ENCODE data around the gene PDE6A. TPM values are rescaled to one million over a fixed set of nuclear protein-coding genes. Genes with fewer than 3 reads are reported as not detected.

PDE6A gene
- total and polyA plus RNA-seq, 2 of the 13 experiments (the other 11 are each of a cell fraction or from before 2014, with no cell fraction given) = 0.01 TPM; not detected in 1

DNA sequence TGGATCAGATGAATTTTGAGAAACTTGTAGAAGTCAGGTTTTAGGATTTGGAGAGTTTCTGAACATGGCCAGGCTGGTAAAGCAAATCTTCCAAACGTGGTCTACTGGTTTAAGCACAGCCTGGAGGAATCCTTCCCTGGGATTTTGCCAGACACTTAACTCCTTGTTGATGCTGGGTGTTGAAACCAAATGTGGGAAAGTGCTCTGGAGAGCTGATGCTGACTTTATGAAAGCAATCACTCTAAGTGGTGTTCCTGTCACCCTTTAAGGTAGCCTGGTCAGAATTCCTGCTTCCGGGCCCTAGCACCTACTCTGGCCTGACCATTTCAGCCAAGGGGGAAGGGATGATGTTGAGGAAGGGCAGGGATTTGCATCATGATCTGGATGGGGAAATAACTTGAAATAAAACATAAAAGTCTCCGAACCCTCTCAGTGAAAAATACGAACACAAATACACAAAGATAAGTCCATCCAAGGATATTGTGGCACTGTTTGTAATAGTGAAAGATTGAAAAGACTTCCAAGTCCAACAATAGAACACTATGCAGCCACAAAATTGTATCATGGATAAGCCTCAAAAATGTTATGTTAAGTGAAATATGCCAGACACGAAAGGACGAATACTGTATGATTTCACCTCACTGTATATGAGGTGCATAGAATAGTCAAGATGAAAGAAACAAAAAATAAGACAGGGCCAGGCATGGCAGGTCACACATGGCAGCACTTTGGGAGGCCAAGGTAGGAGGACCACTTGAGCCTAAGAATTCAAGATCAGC, 57.7 kb downstream of the PDE6A start (continued):
- TF ChIP-seq, protein P1, sequence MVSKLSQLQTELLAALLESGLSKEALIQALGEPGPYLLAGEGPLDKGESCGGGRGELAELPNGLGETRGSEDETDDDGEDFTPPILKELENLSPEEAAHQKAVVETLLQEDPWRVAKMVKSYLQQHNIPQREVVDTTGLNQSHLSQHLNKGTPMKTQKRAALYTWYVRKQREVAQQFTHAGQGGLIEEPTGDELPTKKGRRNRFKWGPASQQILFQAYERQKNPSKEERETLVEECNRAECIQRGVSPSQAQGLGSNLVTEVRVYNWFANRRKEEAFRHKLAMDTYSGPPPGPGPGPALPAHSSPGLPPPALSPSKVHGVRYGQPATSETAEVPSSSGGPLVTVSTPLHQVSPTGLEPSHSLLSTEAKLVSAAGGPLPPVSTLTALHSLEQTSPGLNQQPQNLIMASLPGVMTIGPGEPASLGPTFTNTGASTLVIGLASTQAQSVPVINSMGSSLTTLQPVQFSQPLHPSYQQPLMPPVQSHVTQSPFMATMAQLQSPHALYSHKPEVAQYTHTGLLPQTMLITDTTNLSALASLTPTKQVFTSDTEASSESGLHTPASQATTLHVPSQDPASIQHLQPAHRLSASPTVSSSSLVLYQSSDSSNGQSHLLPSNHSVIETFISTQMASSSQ (IDR thresholded peaks at IDR 0.05; ENCODE audit: low read depth) = no peak
- TF ChIP-seq, protein P1 (CRISPR knock-in tag; IDR thresholded peaks at IDR 0.05; ENCODE audit: borderline replicate concordance) = no peak
- no peak for TF ChIP-seq ZBTB42 (CRISPR knock-in tag; IDR thresholded peaks at IDR 0.05)
- TF ChIP-seq ESRRA (CRISPR knock-in tag; IDR thresholded peaks at IDR 0.05; ENCODE audit: low read depth) = no peak
- TF ChIP-seq ZNF850 (CRISPR knock-in tag; conservative IDR thresholded peaks at IDR 0.05) = no peak
- TF ChIP-seq TOE1 (CRISPR knock-in tag; IDR thresholded peaks at IDR 0.05) = no peak

GRCh38 chr5:149886060-149886459, 58.5 kb downstream of the PDE6A start:
- in situ Hi-C loops (cut with HindIII; ENCODE audit: extremely low pct_ligation_motif_present, low pct_unique_long_range_greater_than_20kb) = no loop called here
- Histone ChIP-seq H3K36me3 (replicated peaks in 1 of 2; ENCODE audit: control insufficient read depth in 1 of 2, insufficient read depth in 2 of 2, low read length in 2 of 2) (no peaks in the 10 kb centered on the region), H3K4me3 (replicated peaks in 1 of 3; ENCODE audit: insufficient read depth in 1 of 3, low read depth in 2 of 3, low read length in 3 of 3) (no peak overlapping the region), H4K20me1 (ENCODE audit: insufficient read depth, low read length) (no peaks in the 10 kb centered on the region), H2AFZ (ENCODE audit: low read length) (no peak overlapping the region), H3K79me2 (ENCODE audit: insufficient read depth, low read length) (no peaks in the 10 kb centered on the region), H3K9me3 (ENCODE audit: low read length) (no peaks in the 10 kb centered on the region), H3K4me2 (ENCODE audit: low read depth, low read length) (no peak overlapping the region), H3K27me3 (ENCODE audit: control insufficient read depth in 1 of 2, insufficient read depth in 2 of 2, low read length in 2 of 2) (no peaks in the 10 kb centered on the region), H3K4me1 (ENCODE audit: insufficient read depth, low read length) (peaks cover 11% of the 10 kb centered on the region), H3K9ac (ENCODE audit: insufficient read depth, low read depth, low read length) (no peak overlapping the region), H3K27ac (ENCODE audit: extremely low read length, insufficient read depth, low read length) (no peak overlapping the region)
- 69% methylated on average over 6 of the region's 7 CpGs for WGBS (ENCODE audit: low lambda C conversion rate)
- ATAC-seq (no peak), DNase-seq (ENCODE audit: low spot score) (no peak), FAIRE-seq (no peak)
- CTCF ChIA-PET (ENCODE audit: low intra/inter-chr PET ratio, low total read pairs) = no interaction called here
- intact Hi-C loops (cut with micrococcal nuclease; ENCODE audit: unreplicated experiment) = no loop called here
- POLR2A ChIA-PET = no interaction called here
- BruUV-seq (replicated peaks) = no TSS peak
- TF ChIP-seq, protein P2, sequence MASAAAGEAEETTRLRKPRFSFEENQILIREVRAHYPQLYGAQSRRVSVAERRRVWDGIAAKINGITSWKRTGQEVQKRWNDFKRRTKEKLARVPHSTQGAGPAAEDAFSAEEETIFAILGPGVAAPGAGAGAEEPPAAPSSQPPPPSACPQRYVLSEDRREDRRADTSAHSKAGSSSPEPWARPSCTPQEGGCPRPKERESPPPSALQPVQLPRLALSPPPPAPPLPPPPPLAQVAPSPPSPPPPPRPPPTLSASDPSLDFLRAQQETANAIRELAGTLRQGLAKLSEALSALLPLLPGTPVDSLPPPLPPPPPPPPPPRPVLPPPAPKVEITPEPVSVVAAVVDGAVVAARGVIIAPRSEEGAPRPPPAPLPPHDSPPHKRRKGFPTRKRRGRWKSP (CRISPR knock-in tag; IDR thresholded peaks at IDR 0.05) = no peak
- TF ChIP-seq ZNF468 (CRISPR knock-in tag; IDR thresholded peaks at IDR 0.05) (no peak), ZNF788 (CRISPR knock-in tag; IDR thresholded peaks at IDR 0.05; ENCODE audit: borderline replicate concordance) (no peak), TRIM24 (CRISPR knock-in tag; IDR thresholded peaks at IDR 0.05) (no peak)
- TF ChIP-seq, protein P3, sequence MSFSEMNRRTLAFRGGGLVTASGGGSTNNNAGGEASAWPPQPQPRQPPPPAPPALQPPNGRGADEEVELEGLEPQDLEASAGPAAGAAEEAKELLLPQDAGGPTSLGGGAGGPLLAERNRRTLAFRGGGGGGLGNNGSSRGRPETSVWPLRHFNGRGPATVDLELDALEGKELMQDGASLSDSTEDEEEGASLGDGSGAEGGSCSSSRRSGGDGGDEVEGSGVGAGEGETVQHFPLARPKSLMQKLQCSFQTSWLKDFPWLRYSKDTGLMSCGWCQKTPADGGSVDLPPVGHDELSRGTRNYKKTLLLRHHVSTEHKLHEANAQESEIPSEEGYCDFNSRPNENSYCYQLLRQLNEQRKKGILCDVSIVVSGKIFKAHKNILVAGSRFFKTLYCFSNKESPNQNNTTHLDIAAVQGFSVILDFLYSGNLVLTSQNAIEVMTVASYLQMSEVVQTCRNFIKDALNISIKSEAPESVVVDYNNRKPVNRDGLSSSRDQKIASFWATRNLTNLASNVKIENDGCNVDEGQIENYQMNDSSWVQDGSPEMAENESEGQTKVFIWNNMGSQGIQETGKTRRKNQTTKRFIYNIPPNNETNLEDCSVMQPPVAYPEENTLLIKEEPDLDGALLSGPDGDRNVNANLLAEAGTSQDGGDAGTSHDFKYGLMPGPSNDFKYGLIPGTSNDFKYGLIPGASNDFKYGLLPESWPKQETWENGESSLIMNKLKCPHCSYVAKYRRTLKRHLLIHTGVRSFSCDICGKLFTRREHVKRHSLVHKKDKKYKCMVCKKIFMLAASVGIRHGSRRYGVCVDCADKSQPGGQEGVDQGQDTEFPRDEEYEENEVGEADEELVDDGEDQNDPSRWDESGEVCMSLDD (CRISPR knock-in tag; IDR thresholded peaks at IDR 0.05; ENCODE audit: borderline replicate concordance) = no peak
